NK-92 treated with Interleukin-12 subunit alpha and Interleukin-12 subunit beta, amount 100 ng/mL, for 24 hours (cell line): Measurements from ENCODE around the gene ANO2.

ENCODE experiments used
- DNase-seq: peaks from one replicate; lab custom pipeline; 2025; lab: John Stamatoyannopoulos, UW

The ANO2 gene

GRCh38 chr12:5578775-5579174 is 366.3 kb downstream of the ANO2 start:
- no peak for DNase-seq

GRCh38 chr12:5577741-5578140 is 367.3 kb downstream of the ANO2 start:
- DNase-seq, result no peak

DNA sequence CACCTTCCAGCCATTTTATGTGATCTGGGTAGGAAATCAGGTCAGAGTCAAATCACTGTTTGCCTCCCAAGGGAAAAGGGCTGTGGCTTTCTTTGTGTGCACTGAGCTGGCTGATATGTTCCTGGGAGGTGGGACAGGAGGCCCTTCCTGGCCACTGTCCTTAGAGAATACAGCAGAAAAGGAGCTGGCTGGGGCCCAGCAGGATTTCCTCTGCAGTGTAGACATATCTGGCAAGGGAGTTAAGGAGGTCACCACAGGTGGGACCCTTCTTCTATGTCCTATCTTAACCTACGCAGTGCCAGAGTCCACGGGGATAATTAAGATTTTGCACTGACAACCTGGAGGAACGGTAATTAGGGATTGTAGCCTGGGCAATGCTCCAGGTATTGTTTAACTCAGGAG is 367.8 kb downstream of the ANO2 start:
- no peak for DNase-seq

DNA sequence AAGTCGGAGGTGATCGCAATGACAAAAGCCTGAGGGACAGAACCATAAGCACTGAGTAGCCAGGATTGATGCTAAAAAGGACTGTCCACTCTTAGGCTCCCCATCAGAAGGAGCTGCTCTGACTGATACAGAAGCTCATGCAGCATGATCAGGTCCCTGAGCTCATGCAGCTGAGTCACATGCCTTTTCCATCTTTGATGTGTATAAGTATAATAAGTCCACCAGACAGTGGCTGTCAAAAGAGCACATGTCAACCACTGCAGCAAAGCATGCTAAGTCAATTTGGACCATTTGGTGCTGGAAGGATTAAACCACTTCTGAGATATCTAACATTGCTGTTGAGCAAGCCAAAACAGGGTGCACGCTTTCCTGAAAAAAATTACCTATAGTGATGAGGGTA is 369.1 kb downstream of the ANO2 start:
- no peak for DNase-seq

- no peak for DNase-seq
Observed at GRCh38 chr12:5575232-5575631, 369.8 kb downstream of the ANO2 start.

- DNase-seq, result no peak
Observed at GRCh38 chr12:5573390-5573789, 371.7 kb downstream of the ANO2 start.

GRCh38 chr12:5571115-5571514 is 373.9 kb downstream of the ANO2 start:
- no peak for DNase-seq

DNA sequence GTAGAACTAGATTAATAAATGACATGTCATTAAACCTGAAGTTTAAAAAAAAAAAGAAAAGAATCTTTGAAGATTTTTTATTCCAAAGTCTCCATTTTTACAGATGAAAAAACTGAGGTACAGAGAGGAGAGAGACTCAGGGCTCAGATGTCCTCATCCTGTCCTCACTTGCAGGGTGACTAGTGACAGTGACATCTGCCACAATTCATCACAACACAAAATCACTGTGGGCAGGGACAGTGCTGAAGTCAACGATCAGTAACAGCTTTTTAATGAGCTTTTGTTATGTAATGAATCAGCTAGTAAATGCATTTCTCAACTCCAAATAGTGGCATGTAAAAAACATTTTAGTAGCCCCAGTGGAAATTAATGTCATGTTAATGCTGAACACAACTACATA is 374.6 kb downstream of the ANO2 start:
- no peak for DNase-seq

DNA sequence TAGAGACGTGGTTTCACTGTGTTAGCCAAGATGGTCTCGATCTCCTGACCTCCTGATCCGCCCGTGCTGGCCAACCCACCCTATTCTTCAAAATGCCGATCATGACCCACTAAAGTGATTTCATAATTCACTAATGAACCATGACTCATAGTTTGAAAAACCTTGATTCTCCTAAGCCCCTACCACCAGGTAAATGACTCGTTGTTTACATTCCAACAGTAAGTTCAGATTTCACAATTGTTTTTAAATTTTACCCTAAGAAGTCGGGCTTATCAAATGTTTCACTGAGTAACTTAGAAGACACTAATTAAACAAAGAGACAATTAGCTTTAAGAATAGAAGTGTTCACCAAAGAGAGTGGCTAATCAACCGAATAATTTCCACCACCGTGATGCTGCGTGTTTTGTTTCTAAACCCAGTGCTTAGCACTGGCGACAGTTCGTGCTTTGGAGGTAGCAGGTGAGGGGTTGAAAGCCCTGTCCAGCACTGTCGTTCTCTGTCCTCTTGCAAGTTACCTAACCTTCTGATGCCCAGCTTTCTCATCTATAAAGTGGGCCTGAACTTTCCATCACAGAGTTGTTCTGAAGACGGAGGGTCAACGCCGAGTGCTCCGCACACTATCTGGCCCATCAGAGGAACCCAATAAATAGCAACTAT is 376.6 kb downstream of the ANO2 start:
- no peak for DNase-seq

DNA sequence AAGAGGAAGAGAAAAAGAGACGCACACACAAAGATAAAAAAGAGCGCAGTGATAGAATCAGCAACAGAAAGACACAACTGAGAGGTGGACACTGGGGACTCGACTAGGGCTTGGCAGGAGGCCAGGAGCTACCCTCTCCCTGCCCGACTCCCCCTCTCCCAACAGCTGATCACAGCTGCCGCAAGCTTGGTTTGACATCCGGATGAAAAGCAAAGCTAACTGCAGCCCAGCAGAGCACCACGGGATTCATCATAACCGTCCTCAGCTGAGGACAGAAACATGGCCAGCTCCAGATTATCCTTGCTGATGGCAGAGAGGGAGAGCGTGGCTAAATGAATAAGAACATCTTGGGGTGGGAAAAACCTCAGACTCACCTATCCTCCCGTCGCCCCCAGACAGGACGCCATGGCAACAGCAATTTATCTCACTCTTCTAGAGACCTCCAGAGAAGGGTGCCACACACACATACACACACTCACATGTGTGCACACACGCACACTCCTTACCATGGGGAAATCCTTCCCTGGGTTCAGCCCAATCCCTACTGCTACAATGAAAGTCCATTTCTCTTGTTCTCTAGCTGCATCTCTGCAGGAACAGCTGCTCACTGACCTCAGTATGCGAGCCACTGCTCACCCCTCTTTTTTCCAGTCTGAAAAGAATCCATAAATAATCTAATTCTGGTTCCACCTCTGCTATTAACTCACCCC is 377.9 kb downstream of the ANO2 start:
- DNase-seq, result no peak

- no peak for DNase-seq
Observed at GRCh38 chr12:5565933-5566599, 379.0 kb downstream of the ANO2 start.

DNA sequence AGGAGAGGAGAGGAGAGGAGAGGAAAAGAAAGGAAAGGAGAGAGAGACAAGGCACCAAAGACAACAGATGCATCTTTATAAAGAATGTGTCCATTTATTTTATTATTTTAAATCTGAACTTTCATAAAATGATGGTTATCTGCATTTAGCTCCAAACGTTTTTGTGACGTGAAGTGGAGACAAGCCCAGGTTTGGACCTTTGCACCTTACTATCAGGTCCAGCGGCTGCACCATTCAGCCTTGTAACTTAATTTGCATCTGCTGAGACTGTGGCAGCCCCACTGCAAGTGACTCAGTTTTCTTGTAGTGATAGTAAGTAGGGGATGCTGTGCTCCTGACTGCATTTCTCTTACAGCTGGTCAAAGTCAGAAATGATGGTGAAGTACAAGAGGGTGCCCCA is 382.5 kb downstream of the ANO2 start:
- no peak for DNase-seq

GRCh38 chr12:5561846-5562245 is 383.2 kb downstream of the ANO2 start:
- DNase-seq, result no peak

GRCh38 chr12:5561057-5561456 is 384.0 kb downstream of the ANO2 start:
- DNase-seq, result no peak

DNA sequence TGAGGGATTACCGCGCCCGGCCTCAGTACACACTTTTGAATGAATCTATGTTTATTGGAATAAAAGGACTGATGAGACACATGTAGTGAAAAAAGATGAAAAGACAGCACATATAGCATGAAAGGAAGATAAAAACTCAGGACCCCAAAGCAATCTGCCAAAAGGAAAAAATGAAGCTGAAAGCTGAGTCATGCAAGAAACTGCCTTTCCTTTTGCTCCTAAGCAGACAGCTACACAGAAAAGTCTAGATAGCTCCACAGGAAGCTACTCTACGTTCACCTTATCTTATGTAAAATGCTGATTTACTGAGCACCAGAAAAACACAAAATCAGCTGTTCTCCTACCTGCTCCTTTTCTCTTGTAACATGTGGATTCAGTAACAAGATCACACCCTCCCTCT is 384.8 kb downstream of the ANO2 start:
- no peak for DNase-seq

DNA sequence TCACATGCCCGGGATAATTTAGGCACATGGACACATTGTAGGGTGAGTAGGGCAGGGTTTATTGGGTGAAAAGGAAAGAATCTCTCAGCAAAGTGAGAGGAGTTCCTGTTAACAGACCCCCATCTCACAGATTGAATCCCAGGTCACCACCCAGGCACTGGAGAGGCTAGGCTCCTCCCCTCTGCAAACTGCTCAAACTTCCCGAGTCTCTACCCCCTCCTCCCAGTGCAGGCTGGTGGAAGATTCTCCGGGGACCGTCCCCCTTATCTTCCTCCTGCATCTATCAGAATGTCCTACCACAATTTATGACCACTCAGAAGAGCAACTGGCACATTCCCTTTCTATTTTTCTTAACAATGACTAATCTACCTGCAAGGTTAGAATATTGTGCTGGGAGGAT is 387.2 kb downstream of the ANO2 start:
- DNase-seq, result no peak

DNA sequence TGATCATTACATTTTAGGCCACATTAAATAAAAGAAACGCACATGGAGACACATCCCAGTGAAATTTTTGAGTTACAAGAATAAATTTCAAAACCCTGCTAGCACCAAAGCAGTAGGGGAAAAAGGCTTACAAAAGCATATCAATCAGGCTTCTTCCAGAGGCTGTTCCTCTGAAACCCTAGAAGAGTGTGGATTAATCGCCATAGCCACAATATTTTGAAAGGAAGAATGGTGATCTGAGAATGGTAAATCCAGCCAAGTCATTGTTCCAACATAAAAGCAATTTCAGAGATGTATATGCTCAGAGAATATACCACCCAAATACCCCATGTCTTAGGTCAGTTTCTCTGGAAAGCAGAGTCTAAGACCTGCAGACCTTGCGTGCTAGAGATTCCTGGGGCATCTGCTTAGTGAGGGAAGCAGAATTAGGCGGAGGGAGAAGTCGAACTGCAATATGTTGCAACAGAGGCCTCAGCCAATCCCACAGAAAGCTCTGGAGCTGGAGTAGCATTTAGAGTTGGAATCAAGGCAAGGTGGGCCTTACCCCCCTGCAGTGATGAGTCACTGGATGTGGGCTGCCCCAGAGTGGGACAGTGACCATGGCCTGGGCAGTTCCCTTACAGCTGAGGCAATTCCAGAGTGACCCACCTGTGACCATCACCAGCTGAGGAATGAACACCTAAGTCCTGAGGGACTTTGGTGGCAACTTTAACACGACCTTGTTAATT is 387.9 kb downstream of the ANO2 start:
- no peak for DNase-seq

GRCh38 chr12:5556033-5556614 is 388.9 kb downstream of the ANO2 start:
- DNase-seq, result no peak

DNA sequence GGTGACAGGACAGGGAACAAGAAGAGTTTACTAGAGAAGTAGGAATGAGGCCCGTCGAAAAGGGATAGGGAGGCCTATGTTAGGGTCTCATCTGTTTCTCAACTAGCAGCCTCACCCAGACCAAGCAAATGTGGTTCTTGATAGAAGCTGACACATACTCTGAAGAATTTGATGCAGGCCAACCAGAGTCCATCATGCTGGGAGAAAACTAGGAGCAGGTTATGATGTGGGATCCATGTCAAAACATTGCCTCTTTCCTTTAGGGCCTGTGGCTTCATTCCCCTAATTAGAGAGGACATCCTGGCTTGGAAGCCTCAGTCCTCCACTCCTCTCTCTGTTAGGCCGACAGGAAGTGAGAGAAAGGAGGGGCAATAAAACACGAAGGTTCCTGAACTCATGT is 390.3 kb downstream of the ANO2 start:
- DNase-seq, result no peak

DNA sequence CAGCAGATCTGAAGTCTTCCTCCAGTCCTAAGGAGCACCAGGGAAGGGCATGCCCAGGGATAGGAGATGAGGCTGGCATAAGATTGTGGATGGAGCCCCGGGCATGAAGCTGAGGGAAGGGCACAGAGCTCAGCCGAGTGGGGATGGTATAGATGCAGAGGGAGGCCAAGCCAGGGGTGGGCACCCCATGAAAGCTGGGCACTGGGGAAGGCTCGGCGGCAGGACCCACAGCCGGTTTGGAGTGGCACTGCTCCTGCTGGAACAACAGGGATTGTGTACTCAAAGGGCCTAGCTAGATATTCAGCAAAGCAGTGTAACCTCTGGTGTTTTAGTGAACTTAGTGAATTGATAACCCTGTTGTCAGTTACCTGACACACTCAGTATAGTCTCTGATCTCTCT is 396.0 kb downstream of the ANO2 start:
- DNase-seq, result no peak

DNA sequence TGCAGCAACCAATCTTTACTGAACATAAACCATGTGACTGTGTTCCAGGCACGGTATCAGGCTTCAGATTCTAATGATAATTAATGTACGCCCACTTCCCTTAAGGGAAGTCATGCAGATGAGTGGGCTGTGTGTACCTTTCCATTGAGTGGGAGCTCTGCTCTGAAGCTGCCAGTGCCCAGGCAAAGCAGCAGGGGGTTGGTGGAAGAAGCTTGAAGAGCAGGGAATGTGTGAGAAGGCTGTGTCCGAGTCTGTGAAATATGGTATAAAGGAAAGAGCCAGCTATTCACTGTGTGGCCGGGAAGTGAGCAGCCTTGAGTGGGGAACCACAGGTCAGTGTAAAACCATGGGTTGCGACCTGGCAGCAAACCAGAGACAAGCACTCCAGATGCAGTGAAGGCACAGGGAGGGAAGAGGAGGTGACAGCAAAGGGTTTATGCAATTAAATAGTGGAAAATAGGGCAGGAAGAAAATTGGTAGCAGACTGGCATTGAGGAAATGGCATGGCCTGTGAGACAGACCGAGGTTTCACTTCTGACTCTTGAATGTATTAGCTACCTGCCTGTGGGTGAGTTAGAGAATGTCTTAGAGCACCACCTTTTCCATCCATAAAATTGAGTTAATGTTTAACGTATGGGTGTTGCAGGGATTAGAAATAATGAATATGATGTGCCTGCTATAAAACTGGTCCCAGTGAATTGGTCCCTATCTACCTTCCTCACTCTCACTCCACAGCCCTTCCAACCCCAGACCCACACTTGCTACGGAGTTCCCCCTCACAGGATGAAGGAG is 396.7 kb downstream of the ANO2 start:
- no peak for DNase-seq

DNA sequence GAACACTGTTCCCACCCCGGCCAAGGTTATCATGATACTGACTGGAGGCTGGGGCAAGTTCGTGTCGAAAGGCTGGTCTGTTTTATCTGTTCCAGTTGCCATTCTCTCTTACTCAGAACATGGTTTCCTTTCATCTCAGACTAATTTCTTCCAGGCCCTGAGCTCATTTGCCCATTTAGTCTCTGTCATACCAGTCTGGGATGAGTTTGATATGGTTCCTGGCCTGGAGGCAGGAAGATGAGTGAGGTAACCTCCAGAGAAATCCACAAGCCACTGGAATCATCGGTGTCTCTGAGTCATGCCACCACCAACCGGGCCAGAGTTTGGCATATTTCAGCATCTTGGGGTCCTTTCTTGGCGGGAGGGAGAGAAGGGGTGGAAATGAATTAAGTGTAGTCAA is 398.4 kb downstream of the ANO2 start:
- DNase-seq, result no peak
